Fibroblast of lung (primary cell): ENCODE results near the gene RPS6KA2.

Experiments
- EZH2 ChIP-seq: IDR thresholded peaks from 2 replicates; pipeline ENCODE4 v1.5.1; 2012; ENCODE audit warnings: low read length, control low read depth, mild to moderate bottlenecking; ENCODE audit errors: missing control alignments
- TF ChIP-seq, protein P1 (sequence below), 2 donors: IDR thresholded peaks in 1 of 2; conservative IDR thresholded peaks in 1 of 2; 1 replicate in 1 of 2; 2 replicates in 1 of 2; pipeline ENCODE4 v1.5.1; 2011 to 2012; ENCODE audit warnings: low read length in 2 of 2, control low read depth in 1 of 2, inconsistent platforms in 1 of 2, low read depth in 1 of 2, mild to moderate bottlenecking in 1 of 2

DNA sequence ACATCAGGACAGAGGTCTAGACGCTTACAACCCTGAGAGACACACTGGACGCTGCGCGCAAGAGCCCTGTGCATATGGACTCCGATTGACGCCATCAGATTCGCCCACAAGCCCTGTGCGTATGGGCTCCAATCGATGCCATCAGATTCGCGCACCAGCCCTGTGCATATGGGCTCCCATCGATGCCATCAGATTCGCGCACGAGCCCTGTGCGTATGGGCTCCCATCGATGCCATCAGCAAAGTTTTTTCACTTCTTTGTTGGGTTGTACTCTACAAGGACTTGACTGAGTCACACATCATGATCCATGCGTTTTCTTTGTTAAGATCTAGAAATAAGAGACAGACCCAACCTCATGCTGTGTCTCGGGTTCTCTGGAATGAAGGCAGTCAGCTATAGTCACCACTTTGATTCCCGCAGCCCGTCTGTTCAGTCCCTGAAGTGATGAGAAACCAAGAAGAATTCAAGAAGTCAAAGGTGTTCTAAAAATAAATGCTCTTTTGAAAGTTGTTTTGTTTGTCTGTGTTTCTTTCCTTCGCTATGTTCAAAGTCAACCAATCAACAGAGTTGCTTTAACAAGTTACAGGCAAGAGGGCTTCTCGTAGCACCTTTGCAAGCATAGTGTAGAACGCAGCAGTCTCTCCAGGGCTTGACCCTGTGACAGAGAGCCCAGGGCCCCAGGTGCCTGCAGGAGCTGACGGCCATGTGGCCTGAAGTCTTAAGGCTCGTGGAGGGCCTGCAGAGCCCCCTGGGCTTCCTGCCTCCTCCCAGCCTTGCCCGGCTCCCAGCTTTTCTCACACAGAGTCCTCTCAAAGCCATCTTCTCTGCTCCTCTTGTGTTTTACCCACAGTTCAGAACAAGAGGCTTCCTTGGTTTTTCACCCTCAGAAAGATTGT, 7.9 kb downstream of the RPS6KA2 start:
- TF ChIP-seq, protein P1, sequence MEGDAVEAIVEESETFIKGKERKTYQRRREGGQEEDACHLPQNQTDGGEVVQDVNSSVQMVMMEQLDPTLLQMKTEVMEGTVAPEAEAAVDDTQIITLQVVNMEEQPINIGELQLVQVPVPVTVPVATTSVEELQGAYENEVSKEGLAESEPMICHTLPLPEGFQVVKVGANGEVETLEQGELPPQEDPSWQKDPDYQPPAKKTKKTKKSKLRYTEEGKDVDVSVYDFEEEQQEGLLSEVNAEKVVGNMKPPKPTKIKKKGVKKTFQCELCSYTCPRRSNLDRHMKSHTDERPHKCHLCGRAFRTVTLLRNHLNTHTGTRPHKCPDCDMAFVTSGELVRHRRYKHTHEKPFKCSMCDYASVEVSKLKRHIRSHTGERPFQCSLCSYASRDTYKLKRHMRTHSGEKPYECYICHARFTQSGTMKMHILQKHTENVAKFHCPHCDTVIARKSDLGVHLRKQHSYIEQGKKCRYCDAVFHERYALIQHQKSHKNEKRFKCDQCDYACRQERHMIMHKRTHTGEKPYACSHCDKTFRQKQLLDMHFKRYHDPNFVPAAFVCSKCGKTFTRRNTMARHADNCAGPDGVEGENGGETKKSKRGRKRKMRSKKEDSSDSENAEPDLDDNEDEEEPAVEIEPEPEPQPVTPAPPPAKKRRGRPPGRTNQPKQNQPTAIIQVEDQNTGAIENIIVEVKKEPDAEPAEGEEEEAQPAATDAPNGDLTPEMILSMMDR (conservative IDR thresholded peaks at IDR 0.05 in 1 of 2, IDR thresholded peaks at IDR 0.05 in 1 of 2; ENCODE audit: low read depth in 1 of 2, low read length in 2 of 2), result no peak
- TF ChIP-seq EZH2, result no peak
